Coronary artery (tissue), 2 donors: ENCODE results near the gene PYDC1.

Experiments
- DNase-seq: peaks from one replicate; pipeline ENCODE4 v3.0.0-alpha.2; 2017; ENCODE audit warnings: low spot score
- H3K27ac ChIP-seq, 2 donors: fragments of 200-600 bp; sonication (generic); one replicate each; pipeline ENCODE4 v1.5.1; 2016 to 2019
- H3K4me3 ChIP-seq: fragments of 200-600 bp; sonication (generic); 2 replicates; pipeline ENCODE4 v1.5.1; 2016; ENCODE audit warnings: mild to moderate bottlenecking, moderate library complexity
- CTCF ChIP-seq: fragments of 200-600 bp; sonication (generic); IDR thresholded peaks from one replicate; pipeline ENCODE4 v1.5.1; 2019; ENCODE audit warnings: antibody characterized with exemption

Gene PYDC1

GRCh38 chr16:31189412-31189778, 27.5 kb downstream of the PYDC1 start:
- TF ChIP-seq CTCF = no peak
- Histone ChIP-seq H3K4me3 (no peak overlapping the region), H3K27ac (no peak overlapping the region)
- no peak for DNase-seq

GRCh38 chr16:31188450-31189411, 28.2 kb downstream of the PYDC1 start:
- Histone ChIP-seq H3K4me3 (no peak overlapping the region), H3K27ac (no peak overlapping the region)
- no peak for DNase-seq
- no peak for TF ChIP-seq CTCF

GRCh38 chr16:31187808-31188189, 29.1 kb downstream of the PYDC1 start:
- TF ChIP-seq CTCF = no peak
- no peak overlapping the region for H3K4me3 ChIP-seq
- no peak for DNase-seq
- H3K27ac ChIP-seq = no peak overlapping the region

GRCh38 chr16:31186930-31187807, 29.8 kb downstream of the PYDC1 start:
- no peak overlapping the region for H3K27ac ChIP-seq
- no peak for TF ChIP-seq CTCF
- DNase-seq = no peak
- H3K4me3 ChIP-seq = no peak overlapping the region

GRCh38 chr16:31186176-31186575, 30.8 kb downstream of the PYDC1 start:
- no peak overlapping the region for H3K27ac ChIP-seq
- TF ChIP-seq CTCF = no peak

GRCh38 chr16:31185339-31185738, 31.6 kb downstream of the PYDC1 start:
- no peak for TF ChIP-seq CTCF
- H3K4me3 ChIP-seq = no peak overlapping the region
- DNase-seq = no peak
- no peak overlapping the region for H3K27ac ChIP-seq

More at GRCh38 chr16:31186176-31186575, 30.8 kb downstream of the PYDC1 start:
- no peak overlapping the region for H3K4me3 ChIP-seq
- no peak for DNase-seq
